Progenitor cell of endocrine pancreas (in vitro differentiated cells): ENCODE data around the gene FAM120B. TPM values are rescaled to one million over a fixed set of nuclear protein-coding genes. Genes with fewer than 3 reads are reported as not detected.

Source experiments
- DNase-seq: peaks from one replicate; pipeline ENCODE4 v3.0.0; 2021; ENCODE audit warnings: low spot score; ENCODE audit not compliant: unreplicated experiment
- H3K27ac Mint-ChIP-seq: 2 replicates; pipeline ENCODE4 v1.8.0; 2021; ENCODE audit warnings: mild to moderate bottlenecking, moderate library complexity, mixed read lengths
- H3K27me3 Mint-ChIP-seq: 2 replicates; pipeline ENCODE4 v1.8.0; 2021; ENCODE audit warnings: mixed read lengths
- H3K36me3 Mint-ChIP-seq: 2 replicates; pipeline ENCODE4 v1.8.0; 2022; ENCODE audit warnings: mixed read lengths; ENCODE audit not compliant: insufficient read depth
- H3K4me1 Mint-ChIP-seq: 2 replicates; pipeline ENCODE4 v1.8.0; 2021; ENCODE audit warnings: low read depth, mixed read lengths
- H3K4me3 Mint-ChIP-seq: 2 replicates; pipeline ENCODE4 v1.8.0; 2021; ENCODE audit warnings: low read depth, mild to moderate bottlenecking, moderate library complexity, mixed read lengths
- H3K9me3 Mint-ChIP-seq: 2 replicates; pipeline ENCODE4 v1.8.0; 2021; ENCODE audit warnings: low read depth, mixed read lengths
- total RNA-seq: library from RNA; stranded (reverse); gene quantifications from 2 replicates; pipeline ENCODE4 v1.2.1, GENCODE V29; 2021
- TF ChIP-seq, protein P1 (sequence below): fragments of 200-600 bp; sonication (generic); IDR thresholded peaks from one replicate; pipeline ENCODE4 v1.5.0; 2021; ENCODE audit warnings: antibody characterized with exemption, mild to moderate bottlenecking; ENCODE audit not compliant: unreplicated experiment

FAM120B gene
- total RNA-seq, 1 donor from 2014 or later, result 49.3 TPM

DNA sequence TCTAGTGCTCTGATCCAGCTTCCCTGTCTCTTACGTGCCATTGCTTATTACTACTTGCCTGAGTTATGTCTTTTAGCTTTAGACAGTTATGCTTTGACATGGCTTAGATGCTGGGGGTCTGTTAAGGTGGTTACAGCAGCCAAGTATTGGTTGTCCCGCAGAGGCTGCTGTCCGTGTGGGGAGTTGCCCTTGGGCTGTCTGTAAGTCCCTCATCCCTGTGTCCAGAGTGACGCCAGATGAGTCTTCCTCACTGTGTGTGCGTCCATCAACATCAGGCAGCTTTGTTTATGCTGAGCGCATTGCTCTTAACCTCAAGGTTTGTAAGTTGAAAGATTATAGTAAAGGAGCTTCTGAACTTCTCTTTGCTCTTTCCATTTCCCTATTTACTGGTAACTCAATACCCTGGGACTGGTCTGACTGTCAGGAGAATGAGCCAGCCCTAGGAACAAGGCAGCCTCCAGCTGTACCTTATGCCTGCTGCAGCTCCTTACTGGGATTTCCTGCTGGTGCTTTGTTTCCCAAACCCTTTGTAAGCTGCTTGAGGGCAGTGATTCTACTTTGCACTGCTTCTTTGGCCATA, 7.2 kb downstream of the FAM120B start:
- H3K27ac Mint-ChIP-seq, result peak overlapping the region; percentile 38
- peaks cover 5% of the 10 kb centered on the region for H3K36me3 Mint-ChIP-seq
- TF ChIP-seq, protein P1, sequence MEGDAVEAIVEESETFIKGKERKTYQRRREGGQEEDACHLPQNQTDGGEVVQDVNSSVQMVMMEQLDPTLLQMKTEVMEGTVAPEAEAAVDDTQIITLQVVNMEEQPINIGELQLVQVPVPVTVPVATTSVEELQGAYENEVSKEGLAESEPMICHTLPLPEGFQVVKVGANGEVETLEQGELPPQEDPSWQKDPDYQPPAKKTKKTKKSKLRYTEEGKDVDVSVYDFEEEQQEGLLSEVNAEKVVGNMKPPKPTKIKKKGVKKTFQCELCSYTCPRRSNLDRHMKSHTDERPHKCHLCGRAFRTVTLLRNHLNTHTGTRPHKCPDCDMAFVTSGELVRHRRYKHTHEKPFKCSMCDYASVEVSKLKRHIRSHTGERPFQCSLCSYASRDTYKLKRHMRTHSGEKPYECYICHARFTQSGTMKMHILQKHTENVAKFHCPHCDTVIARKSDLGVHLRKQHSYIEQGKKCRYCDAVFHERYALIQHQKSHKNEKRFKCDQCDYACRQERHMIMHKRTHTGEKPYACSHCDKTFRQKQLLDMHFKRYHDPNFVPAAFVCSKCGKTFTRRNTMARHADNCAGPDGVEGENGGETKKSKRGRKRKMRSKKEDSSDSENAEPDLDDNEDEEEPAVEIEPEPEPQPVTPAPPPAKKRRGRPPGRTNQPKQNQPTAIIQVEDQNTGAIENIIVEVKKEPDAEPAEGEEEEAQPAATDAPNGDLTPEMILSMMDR, result no peak
- H3K9me3 Mint-ChIP-seq, result no peaks in the 10 kb centered on the region
- DNase-seq, result no peak
- H3K27me3 Mint-ChIP-seq, result no peaks in the 10 kb centered on the region
- no peaks in the 10 kb centered on the region for H3K4me1 Mint-ChIP-seq
- no peak overlapping the region for H3K4me3 Mint-ChIP-seq

DNA sequence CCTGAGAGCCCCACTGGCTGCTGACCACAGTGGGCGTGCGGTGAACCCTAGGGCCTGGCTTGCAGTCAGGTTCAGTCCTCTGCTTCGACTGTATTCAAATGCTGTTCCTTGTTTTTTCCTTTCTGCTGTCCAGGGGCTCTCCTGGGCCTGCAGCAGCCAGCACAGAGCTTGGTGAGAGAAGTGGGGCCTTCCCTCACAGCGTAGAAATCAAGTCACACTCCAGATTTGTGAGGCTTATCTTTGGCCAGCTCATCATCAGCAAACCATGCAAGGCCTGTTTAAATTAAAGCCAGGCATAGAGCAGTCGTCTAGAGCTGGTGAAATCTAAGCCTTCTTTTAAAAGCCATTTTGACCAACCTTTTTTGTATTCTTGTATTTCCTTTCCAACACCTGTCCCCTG, 8.4 kb downstream of the FAM120B start:
- Mint-ChIP-seq H3K9me3 (no peaks in the 10 kb centered on the region), H3K4me1 (no peaks in the 10 kb centered on the region), H3K27ac (no peak overlapping the region), H3K27me3 (no peaks in the 10 kb centered on the region), H3K4me3 (no peak overlapping the region), H3K36me3 (peaks cover 8% of the 10 kb centered on the region)
- DNase-seq, result no peak
- TF ChIP-seq, protein P1, result no peak

DNA sequence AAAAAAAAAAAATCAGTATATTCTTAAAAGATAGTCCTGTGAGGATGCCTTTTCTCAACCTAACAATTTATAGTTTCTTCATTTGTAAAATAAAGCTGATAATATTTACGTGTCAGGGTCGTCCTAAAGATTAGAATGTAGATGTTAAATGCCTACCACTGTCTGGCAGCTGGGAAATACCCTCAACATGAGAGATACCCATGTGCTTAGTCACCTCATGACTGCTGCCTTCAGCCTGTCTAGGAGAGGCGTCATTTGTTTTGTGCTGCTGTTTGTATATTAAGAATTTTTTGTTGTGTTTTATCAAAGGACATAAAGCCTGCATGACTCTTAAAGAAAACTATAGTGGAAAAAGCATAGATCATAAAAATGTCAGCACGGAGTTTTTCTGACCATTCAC, 9.5 kb downstream of the FAM120B start:
- no peaks in the 10 kb centered on the region for H3K27me3 Mint-ChIP-seq
- no peaks in the 10 kb centered on the region for H3K9me3 Mint-ChIP-seq
- H3K27ac Mint-ChIP-seq, result no peak overlapping the region
- H3K36me3 Mint-ChIP-seq, result peaks cover 10% of the 10 kb centered on the region
- no peak for DNase-seq
- TF ChIP-seq, protein P1, result no peak
- H3K4me1 Mint-ChIP-seq, result no peaks in the 10 kb centered on the region
- H3K4me3 Mint-ChIP-seq, result no peak overlapping the region

DNA sequence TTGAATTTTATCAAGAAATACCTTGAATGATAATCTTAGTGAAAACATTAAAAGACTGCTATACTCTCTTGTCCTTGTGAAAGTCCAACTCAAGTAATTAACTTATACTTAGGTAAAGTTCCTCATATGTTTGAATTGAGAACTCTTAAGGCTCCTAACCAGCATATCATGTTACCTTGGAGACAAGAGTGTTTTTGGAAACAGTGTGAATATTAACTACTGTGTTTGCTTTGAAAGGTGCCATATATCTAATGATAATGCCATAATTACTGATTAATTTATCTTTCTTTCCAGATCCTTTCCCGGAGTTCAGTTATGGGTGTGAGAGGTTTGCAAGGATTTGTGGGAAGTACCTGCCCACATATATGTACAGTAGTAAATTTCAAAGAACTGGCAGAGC, 10.5 kb downstream of the FAM120B start:
- TF ChIP-seq, protein P1, result no peak
- H3K9me3 Mint-ChIP-seq, result no peaks in the 10 kb centered on the region
- H3K27me3 Mint-ChIP-seq, result no peaks in the 10 kb centered on the region
- peaks cover 10% of the 10 kb centered on the region for H3K36me3 Mint-ChIP-seq
- H3K4me1 Mint-ChIP-seq, result no peaks in the 10 kb centered on the region
- DNase-seq, result no peak
- no peak overlapping the region for H3K4me3 Mint-ChIP-seq
- no peak overlapping the region for H3K27ac Mint-ChIP-seq

DNA sequence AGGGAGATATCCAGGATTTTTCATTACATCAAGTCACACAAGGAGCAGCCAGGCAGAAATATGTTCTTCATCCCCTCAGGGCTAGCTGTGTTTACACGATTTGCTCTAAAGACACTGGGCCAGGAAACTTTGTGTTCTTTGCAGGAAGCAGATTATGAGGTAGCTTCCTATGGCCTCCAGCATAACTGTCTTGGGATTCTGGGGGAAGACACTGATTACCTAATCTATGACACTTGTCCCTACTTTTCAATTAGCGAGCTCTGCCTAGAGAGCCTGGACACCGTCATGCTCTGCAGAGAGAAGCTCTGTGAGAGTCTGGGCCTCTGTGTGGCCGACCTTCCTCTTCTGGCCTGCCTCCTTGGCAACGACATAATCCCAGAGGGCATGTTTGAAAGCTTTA, 11.2 kb downstream of the FAM120B start:
- no peak for DNase-seq
- H3K36me3 Mint-ChIP-seq, result peaks cover 14% of the 10 kb centered on the region
- no peaks in the 10 kb centered on the region for H3K4me1 Mint-ChIP-seq
- peak overlapping the region; percentile 23 for H3K27ac Mint-ChIP-seq
- no peaks in the 10 kb centered on the region for H3K27me3 Mint-ChIP-seq
- no peaks in the 10 kb centered on the region for H3K9me3 Mint-ChIP-seq
- H3K4me3 Mint-ChIP-seq, result no peak overlapping the region
- TF ChIP-seq, protein P1, result no peak
